Astrocyte of the spinal cord (primary cell): ENCODE measurements around the gene FSCN2.

Source experiments
- DNase-seq: peaks from one replicate; pipeline ENCODE4 v3.0.0; 2011; ENCODE audit warnings: low read depth, low spot score
- H3K4me3 ChIP-seq: 2 replicates; pipeline ENCODE4 v1.5.1; 2011; ENCODE audit warnings: low read depth, mild to moderate bottlenecking, low read length, moderate library complexity
- CTCF ChIP-seq: IDR thresholded peaks from 2 replicates; pipeline ENCODE4 v1.5.1; 2012; ENCODE audit warnings: low read depth, mild to moderate bottlenecking, low read length, inconsistent platforms
- in situ Hi-C: cut with HindIII; loops from 2 replicates; pipeline ENCODE4 v1.10.0; 2017; ENCODE audit warnings: low sequenced_read_pairs

The FSCN2 gene

GRCh38 chr17:81574643-81574956 lies 46.4 kb downstream of the FSCN2 start:
- DNase-seq = no peak
- H3K4me3 ChIP-seq = no peak overlapping the region
- in situ Hi-C loops = no loop called here
- TF ChIP-seq CTCF = no peak

DNA sequence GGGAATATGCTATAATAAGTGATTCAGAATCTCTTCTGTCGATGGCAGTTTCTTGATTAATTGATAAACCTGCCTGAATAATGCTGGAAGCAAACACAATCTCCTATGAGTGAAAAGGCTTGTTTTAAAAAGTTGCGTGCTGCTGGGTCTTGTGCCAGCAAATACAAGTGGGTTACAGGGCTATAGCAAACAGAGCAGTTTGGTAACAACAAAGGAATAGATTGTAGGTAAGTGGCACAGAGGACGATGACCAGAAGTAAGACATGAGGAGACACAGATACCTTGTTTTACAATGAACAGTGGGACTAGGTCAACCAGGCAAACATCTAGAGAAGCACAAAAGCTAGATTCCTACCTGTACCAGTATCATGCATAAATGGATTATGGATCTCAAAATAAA lies 47.7 kb downstream of the FSCN2 start:
- no peak for TF ChIP-seq CTCF
- no peak for DNase-seq
- H3K4me3 ChIP-seq = no peak overlapping the region
- in situ Hi-C loops = no loop called here

- no peak overlapping the region for H3K4me3 ChIP-seq
- in situ Hi-C loops = no loop called here
- TF ChIP-seq CTCF = no peak
- DNase-seq = peak; percentile 89
These were observed 48.6 kb downstream of the FSCN2 start for GRCh38 chr17:81576621-81577277.

DNA sequence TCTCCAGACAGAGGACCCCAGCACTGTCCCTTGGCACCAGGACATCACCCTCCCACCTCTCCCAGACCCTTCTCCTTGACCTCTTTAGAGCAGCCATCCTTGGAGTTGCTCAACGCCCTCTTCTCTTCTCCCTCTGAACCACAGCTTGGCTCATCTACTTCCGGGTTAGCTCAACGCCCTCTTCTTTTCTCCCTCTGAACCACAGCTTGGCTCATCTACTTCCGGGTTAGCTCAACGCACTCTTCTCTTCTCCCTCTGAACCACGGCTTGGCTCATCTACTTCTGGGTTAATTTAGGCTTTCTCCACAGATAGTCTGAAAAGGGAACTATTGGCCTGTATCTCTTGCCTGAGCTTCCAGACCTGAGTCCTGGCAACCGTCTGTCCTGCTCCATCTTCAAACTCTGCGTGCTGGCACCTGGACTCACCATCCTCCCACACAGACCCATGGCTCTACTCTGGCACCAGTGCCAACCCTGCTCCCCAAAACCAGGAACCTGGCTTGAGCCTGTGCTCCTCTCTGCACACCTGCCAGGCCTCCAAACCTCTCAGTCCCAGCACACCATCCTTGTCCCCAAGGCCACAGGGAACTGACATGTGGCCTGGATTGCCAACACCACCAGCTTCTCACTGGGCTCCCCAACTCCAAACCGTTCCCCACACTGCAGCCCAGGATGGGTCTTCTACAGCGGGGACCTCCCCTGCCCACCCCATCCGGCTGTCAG lies 49.3 kb downstream of the FSCN2 start:
- in situ Hi-C loops = no loop called here
- TF ChIP-seq CTCF = no peak
- DNase-seq = no peak
- H3K4me3 ChIP-seq = no peak overlapping the region

DNA sequence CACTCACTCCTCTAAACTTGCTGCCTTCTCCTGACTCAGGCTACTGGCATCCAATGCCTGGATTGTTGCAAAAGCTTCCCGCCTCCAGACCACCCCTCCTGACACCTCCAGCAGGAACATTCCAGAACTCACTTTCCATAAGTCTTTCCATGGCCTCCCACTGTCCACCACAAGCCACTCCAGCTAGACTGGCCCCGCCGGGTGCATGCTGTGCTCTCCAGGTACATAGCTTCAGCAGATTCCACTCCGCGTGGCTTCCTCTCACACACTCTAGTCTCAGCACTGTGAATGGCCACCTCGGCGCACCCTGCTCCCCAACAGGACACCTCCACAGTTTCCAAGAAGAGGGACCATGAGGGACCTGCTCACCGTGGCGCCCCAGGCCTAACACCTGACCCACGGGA lies 49.9 kb downstream of the FSCN2 start:
- no peak overlapping the region for H3K4me3 ChIP-seq
- TF ChIP-seq CTCF = no peak
- no peak for DNase-seq
- in situ Hi-C loops = no loop called here

GRCh38 chr17:81578561-81579225 lies 50.5 kb downstream of the FSCN2 start:
- DNase-seq = no peak
- H3K4me3 ChIP-seq = no peak overlapping the region
- in situ Hi-C loops = no loop called here
- no peak for TF ChIP-seq CTCF
